Prostate gland (tissue), 2 donors: Measurements from ENCODE around the gene VPS37C. TPM values are rescaled to one million over a fixed set of nuclear protein-coding genes. Genes with fewer than 3 reads are reported as not detected.
"Not testable (repeated sequence)": the region's sequence is repeated elsewhere in the genome, so short reads cannot be mapped to it uniquely, and the experiment has no call there.

ENCODE experiments used
- DNase-seq: peaks from one replicate; pipeline ENCODE4 v3.0.0-alpha.2; 2019; ENCODE audit warnings: low spot score
- H3K27ac ChIP-seq, 2 donors: fragments of 200-600 bp; sonication (generic); 2 replicates each; pipeline ENCODE4 v1.5.1; 2017 to 2019
- H3K27me3 ChIP-seq: fragments of 200-600 bp; sonication (generic); replicated peaks from 2 replicates; pipeline ENCODE4 v1.5.1; 2019; ENCODE audit not compliant: insufficient read depth
- H3K36me3 ChIP-seq, 2 donors: fragments of 200-600 bp; sonication (generic); 1 replicate in 1 of 2; 2 replicates in 1 of 2; pipeline versions ENCODE4 v1.5.1 to v1.8.1; 2017 to 2019
- H3K4me1 ChIP-seq: fragments of 200-600 bp; sonication (generic); replicated peaks from 2 replicates; pipeline ENCODE4 v1.5.1; 2019
- H3K4me3 ChIP-seq, 2 donors: fragments of 200-600 bp; sonication (generic); 2 replicates each; pipeline ENCODE4 v1.5.1; 2017 to 2019
- H3K9me3 ChIP-seq: fragments of 200-600 bp; sonication (generic); 2 replicates; pipeline ENCODE4 v1.5.1; 2017
- POLR2A ChIP-seq: fragments of 450-650 bp; IDR thresholded peaks from one replicate; pipeline ENCODE4 v1.6.1; 2016; ENCODE audit warnings: antibody characterized with exemption, mild to moderate bottlenecking
- POLR2AphosphoS5 ChIP-seq: sonication (generic); formaldehyde crosslinking; IDR thresholded peaks from one replicate; pipeline ENCODE4 v1.6.1; 2017; ENCODE audit warnings: antibody characterized with exemption
- WGBS: methylation state at CpG from one replicate; pipeline ENCODE4 v1.1.5; 2018; 5-methylcytosine and 5-hydroxymethylcytosine counted together
- intact Hi-C: fragments of 100-400 bp; cut with DNase I; formaldehyde crosslinking; loops from one replicate; pipeline ENCODE4 v1.14.2; 2022
- total RNA-seq, 2 donors: library from RNA; depleted of rRNA; stranded (reverse); fragments of >200 nt; gene quantifications; one replicate each; pipeline ENCODE4 v1.1.0, GENCODE V29; 2016
- TF ChIP-seq, protein P1 (sequence below), 4 experiments: fragments of 200-600 bp in 2 of 4; fragments of 450-650 bp in 2 of 4; sonication (generic) in 2 of 4; IDR thresholded peaks; 1 replicate in 3 of 4; 2 replicates in 1 of 4; pipeline ENCODE4 v1.5.1; 2016 to 2019; ENCODE audit warnings: antibody characterized with exemption in 4 of 4, mild to moderate bottlenecking in 2 of 4, moderate library complexity in 2 of 4

Gene VPS37C
- total RNA-seq: 10 to 100 TPM; 32.2 to 38.8 TPM

DNA sequence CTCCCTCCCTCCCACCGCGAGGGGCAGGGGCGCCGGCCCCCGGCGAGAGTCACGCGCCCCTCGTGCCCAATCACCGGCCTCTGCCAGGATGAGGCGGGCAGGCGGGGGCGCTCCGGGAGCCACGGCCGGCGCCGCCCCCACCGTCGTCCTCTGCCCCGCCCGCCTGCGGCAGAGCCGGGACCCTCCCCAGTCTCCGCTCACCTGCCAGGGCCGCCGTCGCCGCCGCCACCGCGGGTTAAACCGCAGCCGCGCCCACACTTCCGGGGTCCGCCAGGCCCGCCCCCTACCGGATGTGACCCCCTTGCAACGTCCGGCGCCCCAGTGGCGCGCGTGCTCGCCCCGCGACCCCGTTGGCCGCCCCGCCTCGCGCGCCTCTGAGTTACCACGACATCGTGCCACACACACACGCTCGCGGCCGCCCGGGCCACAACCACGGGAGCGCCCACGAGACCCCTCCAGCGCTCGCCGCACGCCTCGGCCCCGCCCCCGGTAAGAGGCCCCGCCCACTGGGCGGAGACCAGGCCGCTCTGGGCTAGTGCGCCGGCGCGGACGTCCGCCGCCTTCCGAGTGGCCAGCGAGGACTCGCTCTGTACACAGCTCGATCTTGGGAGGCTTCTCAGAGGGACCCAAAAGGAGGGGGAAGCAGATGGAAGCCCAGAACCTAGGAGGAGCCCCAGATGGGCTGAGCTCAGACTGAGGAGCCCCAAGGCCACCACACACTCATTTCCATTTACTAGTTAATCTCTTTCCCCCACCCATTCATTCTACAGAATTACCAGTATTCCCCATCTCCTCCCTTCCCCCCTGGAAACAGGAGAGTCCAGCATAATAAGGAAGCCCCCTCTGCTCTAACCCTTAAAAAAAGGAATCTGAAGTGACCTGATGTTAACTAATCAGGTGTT is at the start of gene VPS37C:
Gene VPS37C (minus strand): TSS at position 237 of the 902 bp plus-strand sequence. CDS start 22,597 bp downstream, outside the sequence.
- TF ChIP-seq POLR2A (peak; percentile 70), POLR2AphosphoS5 (peak; percentile 81)
- TF ChIP-seq, protein P1, sequence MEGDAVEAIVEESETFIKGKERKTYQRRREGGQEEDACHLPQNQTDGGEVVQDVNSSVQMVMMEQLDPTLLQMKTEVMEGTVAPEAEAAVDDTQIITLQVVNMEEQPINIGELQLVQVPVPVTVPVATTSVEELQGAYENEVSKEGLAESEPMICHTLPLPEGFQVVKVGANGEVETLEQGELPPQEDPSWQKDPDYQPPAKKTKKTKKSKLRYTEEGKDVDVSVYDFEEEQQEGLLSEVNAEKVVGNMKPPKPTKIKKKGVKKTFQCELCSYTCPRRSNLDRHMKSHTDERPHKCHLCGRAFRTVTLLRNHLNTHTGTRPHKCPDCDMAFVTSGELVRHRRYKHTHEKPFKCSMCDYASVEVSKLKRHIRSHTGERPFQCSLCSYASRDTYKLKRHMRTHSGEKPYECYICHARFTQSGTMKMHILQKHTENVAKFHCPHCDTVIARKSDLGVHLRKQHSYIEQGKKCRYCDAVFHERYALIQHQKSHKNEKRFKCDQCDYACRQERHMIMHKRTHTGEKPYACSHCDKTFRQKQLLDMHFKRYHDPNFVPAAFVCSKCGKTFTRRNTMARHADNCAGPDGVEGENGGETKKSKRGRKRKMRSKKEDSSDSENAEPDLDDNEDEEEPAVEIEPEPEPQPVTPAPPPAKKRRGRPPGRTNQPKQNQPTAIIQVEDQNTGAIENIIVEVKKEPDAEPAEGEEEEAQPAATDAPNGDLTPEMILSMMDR (IDR thresholded peaks at IDR 0.05): peak; percentile 34 to 65 (median 45)
- intact Hi-C loops: loop anchor here (5.0 kb wide), 1 partner anchor 249 kb away; the partner anchor contains the start of gene TMEM109
- no peaks in the 10 kb centered on the region for H3K9me3 ChIP-seq
- peaks cover 5% of the 10 kb centered on the region for H3K4me1 ChIP-seq
- H3K4me3 ChIP-seq: peak within 1 kb of the TSS; percentile 86 to 87
- WGBS: 0% methylated on average over 41 of the region's 85 CpGs
- H3K27me3 ChIP-seq: no peaks in the 10 kb centered on the region
- no peaks in the 10 kb centered on the region for H3K36me3 ChIP-seq
- peak; percentile 85 for DNase-seq
- peak within 1 kb of the TSS; percentile 99 for H3K27ac ChIP-seq

DNA sequence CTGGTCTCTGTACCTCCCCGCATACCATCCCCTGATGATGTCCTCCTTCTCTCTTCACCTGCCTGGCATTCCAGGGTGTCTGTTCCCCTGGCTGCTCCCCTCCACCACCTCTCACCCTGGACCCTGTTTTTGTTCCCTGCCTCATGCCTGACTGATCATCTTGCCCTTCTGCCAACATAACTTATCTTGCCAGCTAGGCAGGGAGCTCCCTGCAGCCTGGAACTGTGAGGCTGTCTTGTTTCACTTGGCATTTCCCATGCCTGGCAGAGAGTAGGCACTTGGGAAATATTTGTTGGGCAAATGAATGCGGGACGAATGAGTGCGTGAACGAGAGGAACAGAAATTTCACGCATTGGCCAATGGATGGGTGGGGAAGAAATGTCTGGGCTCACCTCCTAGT is 49.4 kb upstream of the VPS37C start:
- H3K4me1 ChIP-seq, H3K9me3 ChIP-seq, H3K36me3 ChIP-seq, intact Hi-C loops, H3K27ac ChIP-seq, DNase-seq, H3K4me3 ChIP-seq, H3K27me3 ChIP-seq: not testable (repeated sequence)
- WGBS: no CpG with 5 or more reads among the region's 6 CpGs

DNA sequence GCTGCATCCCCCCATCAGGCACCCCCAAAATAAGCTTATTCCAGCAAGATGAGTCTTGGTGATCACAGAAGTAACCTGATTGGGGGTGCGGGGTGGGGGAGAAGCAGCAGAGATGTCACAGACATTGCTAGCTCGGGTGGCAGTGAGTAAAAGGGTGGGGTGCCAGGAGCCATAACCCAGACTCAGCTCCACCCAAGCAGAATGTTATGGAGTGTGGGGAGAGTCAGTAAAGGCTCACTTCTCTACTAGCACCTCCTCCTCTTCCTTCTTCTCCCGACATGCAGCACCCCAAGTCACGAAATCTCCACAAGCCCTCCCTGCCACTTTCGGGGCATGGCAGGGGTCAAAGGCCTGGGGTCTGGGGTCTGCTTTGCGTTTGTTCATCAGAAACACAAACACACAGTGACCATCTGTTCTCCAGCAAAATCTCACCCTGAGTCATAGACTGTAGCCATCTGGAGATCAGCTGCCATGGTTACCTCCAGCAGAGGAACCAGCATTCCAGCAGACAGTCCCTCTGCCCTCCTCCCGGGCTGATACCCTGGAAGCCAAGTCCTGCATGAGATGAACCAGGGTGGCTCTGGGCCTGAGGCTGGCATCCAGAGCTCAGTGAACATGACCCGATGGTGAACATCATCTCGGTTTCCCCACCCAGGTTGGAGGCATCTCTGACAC is 46.5 kb upstream of the VPS37C start:
- H3K27ac ChIP-seq, H3K9me3 ChIP-seq, DNase-seq, H3K36me3 ChIP-seq, H3K4me1 ChIP-seq, intact Hi-C loops, H3K27me3 ChIP-seq, H3K4me3 ChIP-seq: not testable (repeated sequence)
- WGBS: no CpG with 5 or more reads among the region's 9 CpGs

DNA sequence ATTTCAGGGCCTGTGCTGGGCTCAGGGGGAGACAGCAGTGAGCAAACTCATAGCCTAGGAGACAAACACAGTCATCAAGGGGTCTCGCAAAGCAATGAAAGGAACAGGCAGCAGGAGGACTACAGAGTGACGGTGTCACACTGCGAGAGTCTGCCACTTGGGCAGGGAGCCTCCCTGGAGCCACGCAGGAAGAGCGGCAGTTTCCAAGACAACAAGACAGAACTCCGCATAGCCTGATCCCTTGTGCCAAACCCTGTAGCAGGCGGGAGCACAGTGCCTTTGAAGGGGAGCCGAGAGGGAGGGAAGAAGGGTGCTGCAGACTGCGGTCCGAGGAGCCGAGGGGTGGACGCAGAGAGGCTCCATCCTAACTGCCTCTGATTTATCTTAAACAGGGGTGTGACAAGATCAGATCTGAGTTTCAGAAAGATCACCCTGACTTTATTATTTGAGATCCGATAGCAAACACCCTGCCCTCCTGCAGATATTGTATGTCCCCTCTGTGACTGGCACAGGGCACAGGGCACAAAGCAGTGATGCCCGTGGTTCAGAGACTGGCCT is 43.4 kb upstream of the VPS37C start:
- intact Hi-C loops, DNase-seq, H3K27me3 ChIP-seq, H3K36me3 ChIP-seq, H3K4me1 ChIP-seq, H3K27ac ChIP-seq, H3K9me3 ChIP-seq, H3K4me3 ChIP-seq: not testable (repeated sequence)
- WGBS: 46% methylated on average over 14 of the region's 14 CpGs

DNA sequence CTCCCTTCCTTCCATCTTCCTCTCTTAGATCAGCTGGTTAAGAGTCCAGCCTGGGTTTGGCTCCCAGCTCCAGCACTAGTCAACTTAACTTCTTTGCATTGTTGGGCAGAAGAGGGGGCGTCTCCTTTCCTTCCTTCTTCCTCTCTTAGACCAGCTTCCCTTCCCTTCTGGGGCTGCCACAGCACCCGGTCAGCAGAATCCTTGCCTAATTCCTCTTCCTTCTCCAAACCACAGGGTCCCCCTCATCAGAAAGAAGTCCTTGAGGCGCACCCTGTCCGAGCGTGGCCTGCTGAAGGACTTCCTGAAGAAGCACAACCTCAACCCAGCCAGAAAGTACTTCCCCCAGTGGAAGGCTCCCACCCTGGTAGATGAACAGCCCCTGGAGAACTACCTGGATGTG is 42.6 kb upstream of the VPS37C start:
- no CpG with 5 or more reads among the region's 5 CpGs for WGBS
- H3K4me3 ChIP-seq, H3K9me3 ChIP-seq, H3K4me1 ChIP-seq, H3K36me3 ChIP-seq, H3K27ac ChIP-seq, intact Hi-C loops, H3K27me3 ChIP-seq, DNase-seq: not testable (repeated sequence)

DNA sequence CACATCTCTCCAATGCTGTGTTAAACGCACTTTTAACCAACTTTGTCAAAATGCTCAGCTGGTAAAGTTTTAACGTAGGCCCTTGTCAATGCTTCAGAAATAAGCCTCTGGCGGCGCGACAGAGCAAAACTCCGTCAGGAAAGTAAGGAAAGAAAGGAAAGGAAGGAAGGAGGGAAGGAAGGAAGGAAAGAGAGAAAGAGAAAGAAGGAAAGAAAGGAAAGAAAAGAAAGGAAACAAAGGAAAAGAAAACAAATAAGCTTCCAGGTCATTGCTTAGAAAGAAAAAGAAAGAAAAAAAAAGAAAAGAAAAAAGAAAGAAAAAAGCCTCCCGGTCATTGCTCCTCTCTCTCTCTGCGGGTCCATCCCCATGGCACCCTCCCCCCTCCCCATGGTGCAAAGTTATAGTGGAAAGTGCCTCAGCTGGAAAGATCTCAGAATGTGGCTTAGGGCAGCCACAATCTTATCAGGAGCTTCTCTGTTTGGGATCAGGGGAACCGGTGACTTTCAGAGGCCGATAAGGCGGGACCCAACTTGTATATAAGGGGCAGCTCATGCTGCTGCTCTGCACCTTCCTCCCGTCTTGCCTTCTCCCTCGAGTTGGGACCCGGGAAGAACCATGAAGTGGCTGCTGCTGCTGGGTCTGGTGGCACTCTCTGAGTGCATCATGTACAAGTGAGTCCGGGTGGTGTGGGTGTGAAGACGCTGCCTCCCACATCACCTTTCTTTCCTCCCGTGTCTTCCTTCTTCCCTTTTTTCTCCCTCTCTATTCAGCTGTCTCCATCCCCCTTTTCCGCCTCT is 41.9 kb upstream of the VPS37C start, which contains the start of gene PGA3:
Gene PGA3 (plus strand): TSS at position 566 of the 797 bp plus-strand sequence. CDS start 50 bp downstream, at position 616.
- H3K27me3 ChIP-seq, H3K4me3 ChIP-seq, H3K4me1 ChIP-seq, H3K9me3 ChIP-seq, intact Hi-C loops, DNase-seq, H3K36me3 ChIP-seq, H3K27ac ChIP-seq: not testable (repeated sequence)
- 66% methylated on average over 14 of the region's 18 CpGs for WGBS

DNA sequence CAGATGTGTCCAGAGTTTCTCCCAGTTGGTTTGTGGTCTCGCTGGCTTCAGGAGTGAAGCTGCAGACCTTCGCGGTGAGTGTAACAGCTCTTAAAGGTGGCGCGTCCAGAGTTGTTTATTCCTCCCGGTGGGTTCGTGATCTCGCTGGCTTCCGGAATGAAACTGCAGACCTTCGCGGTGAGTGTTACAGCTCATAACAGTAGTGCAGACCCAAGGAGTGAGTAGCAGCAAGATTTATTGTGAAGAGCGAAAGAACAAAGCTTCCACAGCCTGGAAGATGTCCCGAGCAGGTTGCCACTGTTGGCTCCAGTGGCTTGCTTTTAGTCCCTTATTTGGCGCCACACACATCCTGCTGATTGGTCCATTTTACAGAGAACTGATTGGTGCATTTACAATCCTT is 40.2 kb upstream of the VPS37C start:
- H3K27me3 ChIP-seq: no peaks in the 10 kb centered on the region
- WGBS: 92% methylated on average over 14 of the region's 14 CpGs
- TF ChIP-seq POLR2AphosphoS5: no peak
- no peaks in the 10 kb centered on the region for H3K4me1 ChIP-seq
- H3K9me3 ChIP-seq: no peaks in the 10 kb centered on the region
- no peak overlapping the region for H3K27ac ChIP-seq
- no peak for DNase-seq
- no peaks in the 10 kb centered on the region for H3K36me3 ChIP-seq
- H3K4me3 ChIP-seq: no peak overlapping the region
- intact Hi-C loops: no loop called here
